ENCODE measurements around the gene ERC2.

GRCh38 chr3:56351537-56351936 lies 116.7 kb downstream of the ERC2 start:
- TF ChIP-seq CTCF (conservative IDR thresholded peaks at IDR 0.05; ENCODE audit: low read depth, low read length) (no peak), EZH2 (IDR thresholded peaks at IDR 0.05; ENCODE audit: low read length, unreplicated experiment) (no peak)

Data from PC-3 (cell line).